Smooth muscle cell (in vitro differentiated cells): Measurements from ENCODE around the gene TEX19. TPM values are rescaled to one million over a fixed set of nuclear protein-coding genes. Genes with fewer than 3 reads are reported as not detected.

ENCODE experiments used
- DNase-seq: peaks from one replicate; lab custom pipeline; 2025; ENCODE audit not compliant: unreplicated experiment; lab: John Stamatoyannopoulos, UW
- H2AFZ ChIP-seq: fragments of 200-600 bp; sonication (generic); 2 replicates; pipeline ENCODE4 v1.6.0; 2016; ENCODE audit warnings: antibody characterized with exemption, low read depth, mild to moderate bottlenecking
- H3F3A ChIP-seq: fragments of 200-600 bp; sonication (generic); 2 replicates; pipeline ENCODE4 v1.6.0; 2017; ENCODE audit warnings: antibody characterized with exemption, low read depth
- H3K27ac ChIP-seq: fragments of 200-600 bp; sonication (generic); 2 replicates; pipeline ENCODE4 v1.5.1; 2016; ENCODE audit warnings: low read depth, mild to moderate bottlenecking
- H3K27me3 ChIP-seq: fragments of 200-600 bp; sonication (generic); 2 replicates; pipeline ENCODE4 v1.6.1; 2016; ENCODE audit warnings: low read depth, mild to moderate bottlenecking
- H3K36me3 ChIP-seq: fragments of 200-600 bp; sonication (generic); 2 replicates; pipeline ENCODE4 v1.5.1; 2016; ENCODE audit warnings: low read depth
- H3K4me1 ChIP-seq: fragments of 200-600 bp; sonication (generic); 2 replicates; pipeline ENCODE4 v1.5.1; 2016; ENCODE audit warnings: low read depth
- H3K4me2 ChIP-seq: fragments of 200-600 bp; sonication (generic); 2 replicates; pipeline ENCODE4 v1.6.0; 2016; ENCODE audit warnings: mild to moderate bottlenecking
- H3K4me3 ChIP-seq: fragments of 200-600 bp; sonication (generic); 2 replicates; pipeline ENCODE4 v1.5.1; 2016; ENCODE audit warnings: mild to moderate bottlenecking
- H3K79me2 ChIP-seq: fragments of 200-600 bp; sonication (generic); 2 replicates; pipeline ENCODE4 v1.6.0; 2016; ENCODE audit warnings: low read depth, mild to moderate bottlenecking
- H3K9ac ChIP-seq: fragments of 200-600 bp; sonication (generic); 2 replicates; pipeline ENCODE4 v1.6.0; 2016; ENCODE audit warnings: low read depth
- H3K9me3 ChIP-seq: fragments of 200-600 bp; sonication (generic); replicated peaks from 2 replicates; pipeline ENCODE4 v1.5.1; 2016; ENCODE audit warnings: low read depth
- H4K20me1 ChIP-seq: fragments of 200-600 bp; sonication (generic); 2 replicates; pipeline ENCODE4 v1.6.0; 2016; ENCODE audit warnings: low read depth
- CTCF ChIP-seq: fragments of 200-600 bp; sonication (generic); IDR thresholded peaks from 2 replicates; pipeline ENCODE4 v1.5.1; 2017; ENCODE audit warnings: borderline replicate concordance, mild to moderate bottlenecking, antibody characterized with exemption; ENCODE audit not compliant: insufficient read depth, poor library complexity, severe bottlenecking
- whole genome bisulfite sequencing: methylation state at CpG from one replicate; pipeline ENCODE4 v1.1.7; 2016; ENCODE audit warnings: low lambda C conversion rate; 5-methylcytosine and 5-hydroxymethylcytosine counted together
- polyA plus RNA-seq: library from polyadenylated mRNA; unstranded; fragments of >200 nt; fragmentation: Nextera tagmentation; extraction: Ambion mirVana; gene quantifications from 2 replicates; pipeline ENCODE4 v1.2.1, GENCODE V29; 2016
- total RNA-seq: library from RNA; depleted of rRNA; stranded (reverse); fragments of >200 nt; gene quantifications from 2 replicates; pipeline ENCODE4 v1.2.3, GENCODE V29; 2014

Gene TEX19
- total and polyA plus RNA-seq, 2 experiments from 2014 or later: not detected

GRCh38 chr17:82342361-82343079 lies 16.5 kb upstream of the TEX19 start:
- DNase-seq: no peak
- 92% methylated on average over 26 of the region's 28 CpGs for WGBS
- no peak overlapping the region for H3K9ac ChIP-seq

GRCh38 chr17:82343560-82343959 lies 15.5 kb upstream of the TEX19 start:
- no peak overlapping the region for H3K27ac ChIP-seq
- TF ChIP-seq CTCF: no peak
- no peaks in the 10 kb centered on the region for H3K79me2 ChIP-seq
- H3K27me3 ChIP-seq: no peaks in the 10 kb centered on the region
- peaks cover 9% of the 10 kb centered on the region for H3K4me1 ChIP-seq
- H2AFZ ChIP-seq: no peak overlapping the region
- H3K4me3 ChIP-seq: no peak overlapping the region
- DNase-seq: no peak
- no peaks in the 10 kb centered on the region for H3F3A ChIP-seq
- no peaks in the 10 kb centered on the region for H4K20me1 ChIP-seq
- no peaks in the 10 kb centered on the region for H3K9me3 ChIP-seq
- no peaks in the 10 kb centered on the region for H3K36me3 ChIP-seq
- WGBS: 95% methylated on average over 5 of the region's 5 CpGs
- no peak overlapping the region for H3K4me2 ChIP-seq
- no peak overlapping the region for H3K9ac ChIP-seq

More at GRCh38 chr17:82342361-82343079, 16.5 kb upstream of the TEX19 start:
- Histone ChIP-seq H3K9me3 (no peaks in the 10 kb centered on the region), H2AFZ (no peak overlapping the region), H4K20me1 (no peaks in the 10 kb centered on the region), H3K4me3 (no peak overlapping the region), H3K27me3 (no peaks in the 10 kb centered on the region), H3K4me1 (peaks cover 9% of the 10 kb centered on the region), H3K27ac (no peak overlapping the region), H3F3A (no peaks in the 10 kb centered on the region), H3K4me2 (no peak overlapping the region), H3K36me3 (no peaks in the 10 kb centered on the region), H3K79me2 (no peaks in the 10 kb centered on the region)
- no peak for TF ChIP-seq CTCF

- Histone ChIP-seq H3K79me2 (no peaks in the 10 kb centered on the region), H4K20me1 (no peaks in the 10 kb centered on the region), H3K4me1 (peaks cover 3% of the 10 kb centered on the region), H3K4me2 (no peak overlapping the region), H3K27me3 (no peaks in the 10 kb centered on the region), H3K27ac (no peak overlapping the region), H3K9me3 (no peaks in the 10 kb centered on the region), H3K9ac (no peak overlapping the region), H3K36me3 (no peaks in the 10 kb centered on the region), H2AFZ (no peak overlapping the region), H3K4me3 (no peak overlapping the region), H3F3A (no peaks in the 10 kb centered on the region)
- 75% methylated on average over 24 of the region's 24 CpGs for WGBS
- DNase-seq: no peak
- TF ChIP-seq CTCF: no peak
Observed at GRCh38 chr17:82344175-82344907, 14.7 kb upstream of the TEX19 start.
